Dermis blood vessel endothelial cell (primary cell): Measurements from ENCODE around the gene TKFC. TPM values are rescaled to one million over a fixed set of nuclear protein-coding genes. Genes with fewer than 3 reads are reported as not detected.

Source experiments
- DNase-seq: peaks from one replicate; pipeline ENCODE4 v3.0.0; 2010
- total RNA-seq: library from RNA; depleted of rRNA; stranded (reverse); fragments of >200 nt; gene quantifications from 2 replicates; pipeline ENCODE4 v1.2.3, GENCODE V29; 2014

TKFC gene
- 27.2 and 33.9 TPM in 2 replicates for total RNA-seq

GRCh38 chr11:61332797-61333549 lies at the start of gene TKFC, which contains the start of gene DDB1:
TKFC (plus strand) TSS chr11:61333228; CDS start chr11:61334729, 1,501 bp downstream.
DDB1 (minus strand) TSS chr11:61333105; CDS start chr11:61332968, 137 bp downstream.
- peak; percentile 94 for DNase-seq

- DNase-seq, result no peak
Measured at GRCh38 chr11:61283613-61284012, 49.4 kb upstream of the TKFC start.

GRCh38 chr11:61287338-61287977 lies 45.6 kb upstream of the TKFC start:
- no peak for DNase-seq

GRCh38 chr11:61290905-61291690 lies 41.9 kb upstream of the TKFC start:
- DNase-seq, result no peak

GRCh38 chr11:61292356-61292755 lies 40.7 kb upstream of the TKFC start:
- DNase-seq, result no peak

- DNase-seq, result peak; percentile 68
Measured at GRCh38 chr11:61293867-61294716, 38.9 kb upstream of the TKFC start.

- peak; percentile 71 for DNase-seq
Measured at GRCh38 chr11:61294717-61295595, 38.1 kb upstream of the TKFC start, which contains the start of gene VWCE. VWCE (minus strand) TSS chr11:61295316; CDS start chr11:61295037, 279 bp downstream.

- DNase-seq, result peak; percentile 37
Measured at GRCh38 chr11:61295596-61295926, 37.5 kb upstream of the TKFC start.

GRCh38 chr11:61297341-61297740 lies 35.7 kb upstream of the TKFC start:
- no peak for DNase-seq

- peak; percentile 96 for DNase-seq
Measured at GRCh38 chr11:61297746-61298145, 35.3 kb upstream of the TKFC start.

GRCh38 chr11:61298663-61299244 lies 34.3 kb upstream of the TKFC start:
- DNase-seq, result no peak

GRCh38 chr11:61302550-61302949 lies 30.5 kb upstream of the TKFC start:
- no peak for DNase-seq

GRCh38 chr11:61303725-61304124 lies 29.3 kb upstream of the TKFC start:
- DNase-seq, result no peak

- DNase-seq, result no peak
Measured at GRCh38 chr11:61305417-61305816, 27.6 kb upstream of the TKFC start.

GRCh38 chr11:61306221-61306620 lies 26.8 kb upstream of the TKFC start:
- DNase-seq, result no peak

GRCh38 chr11:61307354-61307753 lies 25.7 kb upstream of the TKFC start:
- no peak for DNase-seq

GRCh38 chr11:61309141-61309540 lies 23.9 kb upstream of the TKFC start:
- no peak for DNase-seq

- no peak for DNase-seq
Measured at GRCh38 chr11:61309739-61310138, 23.3 kb upstream of the TKFC start.

- DNase-seq, result no peak
Measured at GRCh38 chr11:61310749-61311148, 22.3 kb upstream of the TKFC start.

- no peak for DNase-seq
Measured at GRCh38 chr11:61315260-61315659, 17.8 kb upstream of the TKFC start.
